HG03571 (cell line): ENCODE data around the gene NCOA3.

Experiments used
- ATAC-seq: cut with Tn5 transposase; IDR thresholded peaks from one replicate; pipeline ENCODE4 v1.9.1; 2021; ENCODE audit not compliant: unreplicated experiment

NCOA3 gene

DNA sequence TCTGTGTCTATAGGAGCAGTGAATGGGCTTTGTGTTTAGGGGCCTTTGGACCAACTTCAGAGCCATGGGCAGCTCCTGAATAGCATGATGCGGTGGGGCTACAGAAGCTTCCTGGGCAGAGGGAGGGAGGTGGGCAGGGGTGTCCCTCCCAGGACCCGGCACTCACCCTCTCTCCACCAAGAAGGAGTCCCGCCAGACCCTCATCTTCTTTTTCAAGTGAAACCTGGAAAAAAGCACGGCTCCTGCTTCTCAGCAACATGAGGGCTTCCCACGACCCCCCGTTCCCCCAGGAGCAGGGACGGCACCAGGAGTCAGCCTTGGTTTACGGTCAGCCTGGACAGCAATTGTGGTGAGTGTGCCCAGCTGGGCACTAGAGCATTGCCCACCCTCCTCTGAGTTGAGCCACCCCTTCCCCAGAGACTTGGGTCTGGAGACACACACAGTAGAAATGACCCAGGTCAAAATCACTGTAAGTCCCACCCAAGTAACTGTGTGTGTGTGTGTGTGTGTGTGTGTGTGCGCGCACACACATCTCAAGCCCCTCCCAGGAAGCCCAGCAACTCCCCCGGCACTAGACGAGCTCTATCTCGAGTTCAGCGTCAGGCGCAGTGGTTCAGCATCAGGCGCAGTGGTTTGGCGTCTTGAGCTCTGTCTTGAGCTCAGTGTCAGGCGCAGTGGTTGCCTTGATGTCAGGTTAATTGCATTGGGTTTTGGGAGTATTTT is 175.4 kb downstream of the NCOA3 start:
- ATAC-seq = no peak

DNA sequence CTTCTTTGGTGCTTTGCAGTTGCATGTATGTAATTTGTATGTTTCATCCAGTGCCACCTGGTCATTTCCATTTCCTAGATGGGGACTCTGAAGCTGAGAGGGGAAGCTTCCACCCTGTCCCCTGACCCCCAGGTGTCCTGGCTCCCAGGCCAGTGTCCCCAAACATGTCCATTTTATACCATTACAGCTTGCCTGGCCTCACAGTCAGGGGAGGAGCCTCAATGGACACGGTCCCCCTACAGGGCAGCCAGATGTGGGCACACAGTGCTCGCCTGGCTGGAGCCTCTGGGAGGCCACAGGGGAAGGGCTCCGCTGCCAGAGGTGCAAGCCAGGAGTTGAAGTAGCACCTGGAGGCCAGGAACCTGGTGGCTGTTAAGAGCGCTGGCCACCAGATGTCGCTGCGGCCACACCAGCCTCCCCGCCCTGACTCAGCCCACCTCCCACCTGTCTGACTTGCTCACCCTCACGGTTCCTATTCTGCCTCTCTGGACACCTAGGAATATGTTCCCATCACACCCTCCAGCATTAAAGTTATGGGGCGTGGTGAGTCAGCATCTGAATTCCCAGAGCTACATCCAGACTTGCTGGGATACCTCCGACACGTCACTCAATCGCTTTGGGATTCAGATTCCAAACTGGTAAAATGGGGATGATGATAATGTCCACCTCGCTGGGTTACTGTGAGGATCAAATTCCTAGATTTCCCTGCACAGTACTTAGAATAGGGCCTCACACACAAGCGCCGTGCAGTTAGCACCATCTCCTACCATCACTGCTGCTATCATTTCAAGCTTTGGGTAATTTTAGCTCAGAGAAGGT is 176.2 kb downstream of the NCOA3 start:
- ATAC-seq = no peak

DNA sequence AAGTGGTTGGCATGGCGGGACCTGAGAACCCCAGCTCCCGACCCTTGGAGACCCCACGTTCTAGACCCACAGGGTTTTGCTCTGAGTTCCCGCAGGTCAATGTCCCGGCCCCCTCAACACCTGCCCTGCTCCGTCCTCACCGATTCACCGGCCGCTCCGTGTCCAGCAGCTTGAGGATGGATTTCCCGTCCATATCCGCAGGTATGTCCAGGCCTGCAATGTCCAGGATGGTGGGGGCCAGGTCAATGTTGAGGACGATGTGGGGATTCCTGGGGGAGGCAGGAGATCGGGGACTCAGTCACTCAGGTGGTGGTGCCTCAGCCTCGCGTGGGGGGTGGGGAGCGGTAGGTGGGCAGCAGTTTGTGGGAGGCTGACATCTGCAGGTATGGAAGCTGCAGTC is 176.8 kb downstream of the NCOA3 start:
- ATAC-seq = no peak

DNA sequence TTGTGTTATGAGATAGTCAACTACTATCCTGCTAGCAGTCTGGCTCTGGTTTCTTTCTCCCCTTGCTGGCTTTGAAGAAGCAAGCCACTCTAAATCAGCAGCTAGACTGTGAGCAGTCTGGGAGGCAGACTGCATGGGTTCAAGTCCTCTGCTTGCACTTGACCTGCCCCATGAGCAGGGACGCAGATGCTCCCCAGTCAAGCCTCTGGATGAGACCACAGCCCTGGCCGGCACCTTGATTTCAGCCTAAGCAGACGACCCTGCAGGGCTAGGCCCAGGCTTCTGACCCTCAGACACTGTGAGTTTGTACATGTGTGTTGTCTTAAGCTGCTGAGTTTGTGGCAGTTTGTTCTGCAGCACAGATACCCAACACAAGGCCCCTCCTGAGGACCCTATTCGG is 177.8 kb downstream of the NCOA3 start:
- ATAC-seq = no peak

DNA sequence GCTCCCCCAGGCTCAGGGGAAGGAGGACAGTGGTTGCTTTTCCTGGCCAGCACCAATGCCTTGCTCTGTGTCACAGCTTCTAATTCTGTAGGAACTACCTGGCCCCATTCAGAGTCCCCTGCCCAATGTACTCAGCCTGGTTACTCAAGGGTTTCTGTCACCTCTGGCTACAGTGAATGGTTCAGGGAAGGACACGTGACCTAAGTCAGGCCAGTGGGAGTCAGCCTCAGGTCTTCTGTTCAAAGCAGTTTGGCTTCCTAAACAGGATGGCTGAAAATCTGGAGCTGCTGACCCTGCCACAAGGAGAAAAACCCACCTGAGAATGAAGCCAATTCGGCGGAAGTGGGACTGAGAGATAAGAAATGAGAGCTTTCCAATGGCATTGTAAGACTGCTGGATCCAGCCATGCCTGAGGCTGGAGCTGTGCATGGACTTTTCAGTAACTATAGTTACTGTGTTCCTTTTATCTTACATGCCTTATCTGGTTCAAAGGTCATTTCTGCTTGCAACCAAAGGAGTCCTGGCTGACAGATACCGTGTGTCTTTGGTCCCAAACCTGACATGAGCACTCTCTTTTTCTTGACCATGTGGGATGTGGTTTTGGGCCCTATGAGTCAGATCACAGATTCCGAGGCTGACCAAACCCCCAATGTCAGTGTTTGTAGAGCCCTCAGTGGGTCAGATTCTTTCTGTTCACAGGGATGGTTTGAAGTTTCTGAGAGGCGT is 179.3 kb downstream of the NCOA3 start:
- no peak for ATAC-seq

DNA sequence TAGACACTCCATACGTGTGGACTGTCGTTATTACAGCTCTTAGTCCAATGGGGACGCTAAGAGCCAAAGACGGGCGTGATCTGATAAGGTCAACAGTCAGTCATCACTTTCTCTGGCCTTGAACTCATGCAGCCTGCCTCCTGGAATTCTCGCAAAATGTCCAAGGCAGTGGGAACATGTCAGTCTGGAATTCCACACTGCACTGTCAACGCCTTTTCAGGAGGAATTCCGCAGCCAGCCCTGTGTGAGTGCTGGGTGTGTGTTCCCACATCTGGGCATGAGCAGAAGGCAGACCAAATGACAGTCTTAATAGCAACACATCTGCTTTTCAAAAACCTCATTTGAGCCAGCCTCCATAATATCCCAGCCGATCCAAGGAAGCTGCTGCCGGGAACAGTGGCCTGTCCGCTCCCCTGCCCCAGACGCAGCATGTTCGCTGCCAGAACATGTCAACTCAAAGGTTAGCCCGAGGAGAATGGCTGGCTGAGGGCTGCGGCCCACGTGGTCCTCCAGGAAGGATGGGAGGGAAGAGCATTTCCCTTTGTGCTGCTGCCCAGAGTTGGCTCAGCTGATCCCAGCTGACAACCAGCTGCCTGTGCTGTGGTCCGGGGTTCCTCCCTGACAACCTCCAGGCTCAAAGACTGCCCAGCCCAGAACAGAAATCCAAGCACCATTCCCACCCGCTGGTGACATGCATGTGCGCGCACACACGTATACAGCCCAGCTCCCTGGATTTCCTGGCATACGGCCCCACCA is 180.5 kb downstream of the NCOA3 start:
- ATAC-seq = no peak

DNA sequence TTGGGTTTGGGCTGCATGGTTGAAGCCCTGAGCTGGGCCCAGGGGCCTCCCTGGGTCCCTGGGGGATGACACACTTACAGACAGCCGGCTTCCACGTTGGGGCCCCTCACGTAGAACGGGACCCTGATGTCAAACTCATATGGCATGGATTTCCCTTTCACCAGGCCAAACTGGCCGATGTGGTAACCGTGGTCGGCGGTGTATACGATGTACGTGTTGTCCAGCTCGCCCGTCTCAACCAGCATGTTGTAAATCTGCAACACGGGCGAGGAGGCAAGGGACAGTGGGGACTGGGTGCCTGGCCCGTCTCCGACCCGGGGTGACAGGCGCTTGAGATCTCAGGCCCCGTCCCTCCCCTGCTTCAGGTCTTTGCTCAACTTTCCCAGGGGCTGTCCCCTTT is 181.2 kb downstream of the NCOA3 start:
- no peak for ATAC-seq

DNA sequence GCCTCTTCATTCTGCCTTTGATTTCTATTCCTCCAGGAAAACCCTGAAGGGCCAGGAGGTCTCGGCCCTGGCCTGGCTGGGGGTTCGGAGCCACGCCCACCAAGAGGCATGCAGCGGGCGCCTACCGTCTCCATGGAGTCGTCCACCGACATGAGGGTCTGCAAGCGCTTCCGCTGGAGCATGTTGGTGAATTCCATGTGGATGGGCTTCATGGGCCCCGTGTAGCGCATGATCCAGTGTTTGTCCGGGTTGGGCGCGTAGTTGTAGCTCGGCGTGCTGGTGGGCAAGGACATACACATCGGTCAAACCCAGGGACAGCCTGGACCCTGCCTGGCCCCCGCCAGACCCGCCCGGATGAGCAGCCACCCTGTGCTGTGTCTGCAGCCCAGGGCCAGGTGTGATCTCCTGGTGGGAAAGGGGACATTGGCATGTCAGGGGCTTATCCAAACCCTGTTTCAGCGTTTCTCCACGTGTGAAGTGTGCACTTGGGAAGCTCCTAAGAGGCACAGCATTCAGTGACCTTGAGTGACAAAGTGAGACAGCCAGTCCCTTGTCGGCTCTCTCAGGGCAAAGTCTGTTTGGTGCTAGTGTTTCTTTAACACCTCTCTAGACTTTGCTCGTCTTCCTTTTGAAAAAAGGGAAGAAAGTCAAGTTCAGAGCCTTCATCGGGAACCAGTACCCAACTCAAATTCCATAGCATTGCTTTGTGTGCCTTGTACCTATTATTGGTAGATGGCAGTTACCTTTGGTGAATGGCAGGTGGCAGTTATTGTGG is 182.8 kb downstream of the NCOA3 start:
- no peak for ATAC-seq

DNA sequence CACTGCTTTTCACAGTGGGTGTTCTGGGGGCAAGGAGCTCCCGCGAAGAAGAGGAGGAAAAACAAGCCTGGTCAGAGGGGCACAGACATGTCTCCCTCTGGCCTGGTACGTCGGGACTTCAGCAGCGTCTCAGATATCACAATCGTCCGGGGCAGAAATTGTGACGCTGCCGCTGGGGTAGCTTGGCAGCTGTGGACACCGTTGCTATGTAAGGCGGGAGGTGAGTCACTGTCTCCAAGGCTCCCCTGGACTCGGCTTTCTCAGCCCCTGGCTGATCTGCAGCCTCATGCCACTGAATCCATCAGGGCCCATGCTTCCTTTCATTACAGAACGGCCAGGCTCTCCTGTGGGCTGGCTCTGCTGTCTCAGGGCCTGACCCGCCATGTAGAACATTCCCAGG is 184.9 kb downstream of the NCOA3 start:
- ATAC-seq = no peak

DNA sequence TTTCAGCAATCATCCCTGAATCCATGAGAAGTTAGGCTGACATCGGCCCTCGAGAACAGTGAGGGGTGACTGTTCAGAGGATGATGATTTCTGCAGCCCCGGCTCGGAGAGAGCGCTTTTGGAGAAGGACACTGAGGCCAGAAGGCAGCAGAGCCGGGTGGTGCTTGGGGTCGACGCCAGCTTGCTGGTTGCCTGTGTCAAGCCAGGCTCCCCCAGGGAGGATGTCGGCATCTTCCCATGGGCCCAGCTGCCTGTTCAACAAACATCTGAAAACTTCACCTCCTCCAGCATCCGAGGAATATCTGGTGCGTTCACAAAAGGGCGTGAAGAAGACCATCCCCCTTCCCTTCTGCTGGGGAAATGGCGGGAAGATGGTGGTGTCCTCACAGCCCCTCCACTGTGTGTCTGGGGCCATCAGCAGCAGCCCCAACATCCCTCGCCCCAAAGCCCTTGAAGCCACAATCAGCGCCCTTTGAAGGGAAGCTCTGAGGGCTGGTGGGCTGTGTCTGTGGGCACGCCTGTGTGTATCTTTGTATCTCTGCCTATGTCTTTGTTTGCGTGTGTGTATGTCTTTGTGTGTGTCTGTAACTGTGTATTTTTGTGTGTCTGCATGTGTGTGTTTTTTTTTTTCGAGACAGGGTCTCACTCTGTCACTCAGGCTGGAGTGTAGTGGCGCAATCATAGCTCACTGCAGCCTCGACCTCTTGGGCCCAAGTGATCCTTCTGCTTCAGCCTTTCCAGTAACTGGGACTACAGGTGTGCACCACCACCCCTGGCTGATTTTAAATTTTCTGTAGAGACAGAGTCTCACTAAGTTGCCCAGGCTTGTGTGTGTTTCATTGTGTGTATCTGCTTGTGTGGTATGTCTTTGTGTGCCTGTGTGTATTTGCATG is 185.7 kb downstream of the NCOA3 start:
- no peak for ATAC-seq

DNA sequence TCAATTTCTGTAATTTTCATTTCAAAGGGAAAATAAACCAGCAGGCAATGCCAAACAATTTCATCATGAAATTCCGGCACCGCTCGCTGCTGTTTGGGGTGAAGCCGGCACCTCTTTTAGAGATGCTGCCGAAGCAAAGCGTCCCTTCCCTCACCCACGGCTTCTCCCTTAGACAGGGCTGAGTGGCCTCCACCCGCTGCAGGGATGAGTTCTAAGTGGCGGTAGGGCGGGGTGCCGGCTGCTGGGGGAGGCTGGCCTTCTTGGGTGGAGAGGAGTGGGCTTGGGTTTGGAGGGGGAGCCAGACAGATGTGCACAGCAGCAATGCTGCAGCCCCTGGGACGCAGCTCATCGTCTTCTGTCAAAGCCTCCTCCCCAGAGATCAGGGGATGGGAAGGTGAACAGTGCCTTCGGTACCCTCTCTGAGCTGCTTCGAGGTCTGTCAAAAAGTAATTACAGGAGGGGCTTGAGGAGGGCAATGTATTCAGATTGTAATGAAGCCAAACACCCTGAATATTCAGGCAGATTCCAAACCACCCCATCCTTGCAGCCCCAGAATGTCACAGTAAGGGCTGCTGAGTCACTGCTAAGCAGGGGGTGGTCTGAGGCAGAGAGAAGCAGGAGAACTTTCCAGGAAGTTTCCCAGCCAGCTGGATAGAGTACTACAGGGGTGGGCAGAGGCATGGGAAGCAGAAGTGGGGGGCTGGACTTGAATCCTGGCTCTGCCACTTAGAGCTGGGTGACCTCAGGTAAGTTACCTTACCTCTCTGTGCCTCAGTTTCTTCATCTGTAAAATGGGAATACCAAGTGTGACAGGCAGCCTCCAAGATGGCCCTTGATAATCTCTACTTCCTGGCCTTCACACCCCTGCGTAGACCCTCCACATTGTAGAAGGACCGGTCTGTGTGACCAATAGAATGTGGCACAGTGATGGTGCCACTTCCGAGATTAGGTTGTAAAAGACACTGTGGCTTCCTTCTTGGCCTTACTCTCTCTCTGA is 187.0 kb downstream of the NCOA3 start:
- ATAC-seq = no peak

DNA sequence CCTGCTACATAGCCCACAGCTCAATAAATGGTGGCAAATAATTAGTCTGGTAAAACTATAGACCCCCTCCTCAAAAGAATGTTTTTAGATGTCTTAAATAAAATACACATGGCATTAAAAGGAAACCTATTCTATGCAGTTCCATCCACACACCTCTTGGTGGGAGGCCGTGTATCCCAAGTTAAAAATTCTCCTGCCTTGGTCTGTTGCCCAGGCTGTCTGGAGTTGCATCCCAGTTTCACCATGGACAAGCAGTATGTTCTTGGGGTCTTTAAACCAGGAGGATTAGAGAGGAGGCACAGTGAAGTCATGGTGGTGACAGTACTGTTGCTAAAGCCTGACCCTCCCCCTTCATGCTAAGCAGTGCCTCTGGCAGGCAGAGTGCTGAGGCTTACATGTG is 188.0 kb downstream of the NCOA3 start:
- no peak for ATAC-seq

DNA sequence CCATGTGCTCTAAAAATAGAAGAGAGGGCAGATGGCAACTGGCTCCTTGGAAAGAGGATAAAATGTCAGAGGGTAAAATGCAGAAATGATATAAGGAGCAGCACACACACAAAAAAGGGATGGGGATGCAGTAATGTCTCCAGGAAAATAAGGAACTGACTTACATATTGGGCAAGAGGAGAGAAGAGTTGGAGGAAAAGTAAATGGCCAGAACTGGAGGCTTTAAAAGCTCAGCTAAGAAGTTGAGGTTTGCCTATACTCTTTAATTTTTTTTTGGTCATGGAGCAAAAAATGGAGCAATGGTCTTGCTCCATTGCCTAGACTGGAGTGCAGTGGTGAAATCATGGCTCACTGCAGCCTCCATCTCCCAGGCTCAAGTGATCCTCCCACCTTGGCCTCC is 189.9 kb downstream of the NCOA3 start:
- no peak for ATAC-seq

DNA sequence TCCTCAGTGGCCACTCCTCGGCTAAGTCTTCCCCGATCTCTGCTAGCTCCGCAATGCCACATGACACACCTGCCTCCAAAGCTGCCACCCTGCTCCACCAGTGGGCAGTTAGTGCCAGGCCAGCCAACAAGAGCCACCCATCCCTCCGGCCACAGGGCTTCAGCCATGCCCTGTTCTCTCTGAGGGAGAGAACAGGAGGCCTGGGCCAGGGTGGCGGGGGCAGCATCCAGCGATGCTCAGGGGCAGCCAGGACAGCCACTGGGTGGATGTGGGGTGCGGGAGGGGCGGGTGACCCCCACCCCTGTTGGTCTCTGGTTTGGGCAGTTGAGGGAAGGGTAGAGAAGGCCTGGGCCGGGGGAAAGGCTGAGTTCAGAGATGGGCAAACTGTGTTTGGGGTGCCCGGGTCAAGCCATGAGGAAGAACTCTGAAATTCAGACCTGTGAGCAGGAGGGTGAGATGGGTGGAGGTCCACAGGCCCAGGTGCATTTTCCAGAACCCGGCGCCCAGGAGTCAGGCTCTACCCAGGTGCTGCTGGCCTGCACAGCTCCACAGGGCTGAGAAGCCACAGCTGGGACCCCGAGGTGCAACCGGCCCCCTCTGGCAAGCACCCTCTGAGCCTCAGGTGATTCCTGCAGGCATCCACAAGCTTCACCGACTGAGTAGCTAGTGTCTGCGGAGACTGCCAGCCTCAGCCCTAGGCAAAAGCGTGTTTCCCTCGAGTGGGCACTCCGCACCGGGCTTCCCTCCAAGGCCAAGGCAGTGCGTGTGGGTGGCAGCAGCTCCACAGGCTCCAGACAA is 192.5 kb downstream of the NCOA3 start:
- ATAC-seq = no peak

DNA sequence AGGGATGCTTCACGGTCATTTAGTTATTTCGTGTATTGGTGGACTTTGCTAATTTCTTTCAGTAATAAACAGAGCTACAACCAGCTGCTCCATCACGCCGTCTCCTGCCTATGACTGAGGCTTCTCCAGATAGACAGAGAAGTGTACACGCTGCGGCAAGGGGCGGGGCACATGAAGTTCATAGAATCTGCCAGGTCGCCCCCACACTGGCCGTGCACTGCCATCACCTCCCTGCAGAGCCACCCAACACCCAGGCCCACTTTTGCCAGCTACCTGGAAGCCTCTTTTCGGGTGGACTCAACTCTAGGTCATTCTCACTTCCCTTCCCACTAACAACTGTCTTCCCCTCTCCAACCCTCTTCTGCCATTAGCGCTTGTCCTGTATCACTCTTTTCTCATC is 195.2 kb downstream of the NCOA3 start:
- no peak for ATAC-seq

DNA sequence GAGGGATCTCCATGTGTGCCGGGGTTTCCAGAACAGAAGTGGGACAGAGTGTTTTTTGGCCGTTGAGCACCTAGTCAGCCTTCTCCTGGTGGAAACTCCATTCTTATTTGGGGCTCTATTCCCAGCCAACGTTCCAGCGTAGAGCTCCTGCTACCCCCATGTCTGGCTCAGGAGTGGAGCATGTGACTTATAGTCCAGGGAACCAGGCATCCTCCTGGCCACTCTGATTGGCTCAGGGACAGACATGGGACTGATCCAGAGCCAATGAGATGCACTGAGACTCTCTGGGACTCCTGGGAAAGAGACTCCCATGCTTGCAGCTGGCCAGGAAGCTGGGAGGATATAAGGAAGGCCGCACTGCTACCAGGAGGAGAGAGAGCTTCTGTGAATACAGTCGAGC is 196.5 kb downstream of the NCOA3 start:
- ATAC-seq = no peak

DNA sequence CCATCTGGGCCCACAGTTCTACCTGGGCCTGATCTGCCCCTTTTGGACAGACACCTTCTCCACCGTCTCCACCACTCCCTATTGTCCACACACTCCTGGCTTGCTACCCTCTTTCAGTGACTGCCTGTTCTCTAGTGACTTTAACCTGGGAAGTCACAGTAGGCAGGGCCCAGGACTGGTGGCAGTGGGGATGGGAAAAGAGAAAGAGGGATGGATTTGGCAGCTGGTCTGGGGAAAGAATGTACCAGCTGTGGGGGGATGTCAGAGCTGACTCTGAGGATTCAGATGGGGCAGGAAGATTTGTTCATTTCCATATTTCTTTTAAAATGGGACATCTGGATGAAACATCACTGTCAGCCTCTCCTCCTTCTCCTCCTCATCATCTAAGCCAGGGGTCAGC is 198.1 kb downstream of the NCOA3 start:
- no peak for ATAC-seq
